MG63 (cell line): ENCODE measurements around the gene SFT2D1. TPM values are rescaled to one million over a fixed set of nuclear protein-coding genes. Genes with fewer than 3 reads are reported as not detected.
A peak's percentile ranks its signal among the peaks of the same experiment; 100 is the strongest.

ENCODE experiments used
- DNase-seq: peaks from one replicate; pipeline ENCODE4 v3.0.0-alpha.2; 2020
- H3K27me3 ChIP-seq: fragments of 250-450 bp; sonication (Bioruptor Pico); 2 replicates; pipeline ENCODE4 v1.5.1; 2020; ENCODE audit warnings: mild to moderate bottlenecking, moderate library complexity
- H3K36me3 ChIP-seq: fragments of 250-450 bp; sonication (Bioruptor Pico); 2 replicates; pipeline ENCODE4 v1.5.1; 2020; ENCODE audit warnings: mild to moderate bottlenecking, moderate library complexity
- H3K4me3 ChIP-seq: fragments of 250-450 bp; sonication (Bioruptor Pico); 2 replicates; pipeline ENCODE4 v1.5.1; 2020; ENCODE audit warnings: mild to moderate bottlenecking, moderate library complexity
- H3K9me3 ChIP-seq: fragments of 250-450 bp; sonication (Bioruptor Pico); 2 replicates; pipeline ENCODE4 v1.5.1; 2020; ENCODE audit warnings: mild to moderate bottlenecking, moderate library complexity
- total RNA-seq: library from RNA; depleted of rRNA; stranded (reverse); fragments of >200 nt; shearing (Covaris generic); gene quantifications from 2 replicates; pipeline ENCODE4 v1.2.3, GENCODE V29; 2014; ENCODE audit warnings: low replicate concordance; rRNA removed

The SFT2D1 gene
- total RNA-seq, 1 experiment from 2014 or later = 28.8 TPM

DNA sequence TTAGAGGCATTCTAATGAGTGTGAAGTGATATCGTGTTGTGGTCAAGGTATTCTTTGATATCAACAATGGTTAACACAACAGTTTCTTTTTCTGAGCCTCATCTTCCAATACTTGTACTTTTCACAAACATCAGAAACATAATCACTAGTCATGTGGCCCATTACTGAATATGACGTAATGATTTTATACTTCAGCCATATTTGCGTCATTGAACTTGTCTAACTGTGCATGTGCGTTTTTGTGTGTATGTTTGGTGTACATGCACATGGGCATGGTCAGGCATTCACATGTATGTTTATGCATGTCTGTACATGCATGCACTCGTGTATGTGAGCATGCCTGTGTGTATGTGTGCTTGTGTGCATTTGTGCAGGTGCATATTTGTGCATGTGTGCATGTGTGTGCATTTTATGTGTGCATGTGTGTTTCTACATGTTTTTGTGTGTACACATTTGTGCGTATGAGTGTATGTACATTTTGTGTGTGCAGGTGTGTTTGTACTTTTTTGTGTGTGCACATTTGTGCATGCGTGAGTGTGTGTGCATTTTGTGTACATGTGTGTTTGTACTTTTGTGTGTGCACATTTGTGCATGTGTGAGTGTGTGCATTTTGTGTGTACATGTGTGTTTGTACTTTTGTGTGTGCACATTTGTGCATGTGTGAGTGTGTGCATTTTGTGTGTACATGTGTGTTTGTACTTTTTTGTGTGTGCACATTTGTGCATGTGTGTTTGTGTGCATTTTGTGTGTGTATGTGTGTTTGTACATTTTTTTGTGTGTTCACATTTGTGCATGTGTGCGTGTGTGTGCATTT, 63.6 kb downstream of the SFT2D1 start:
- Histone ChIP-seq H3K27me3 (no peaks in the 10 kb centered on the region), H3K4me3 (no peak overlapping the region)
- no peak for DNase-seq

DNA sequence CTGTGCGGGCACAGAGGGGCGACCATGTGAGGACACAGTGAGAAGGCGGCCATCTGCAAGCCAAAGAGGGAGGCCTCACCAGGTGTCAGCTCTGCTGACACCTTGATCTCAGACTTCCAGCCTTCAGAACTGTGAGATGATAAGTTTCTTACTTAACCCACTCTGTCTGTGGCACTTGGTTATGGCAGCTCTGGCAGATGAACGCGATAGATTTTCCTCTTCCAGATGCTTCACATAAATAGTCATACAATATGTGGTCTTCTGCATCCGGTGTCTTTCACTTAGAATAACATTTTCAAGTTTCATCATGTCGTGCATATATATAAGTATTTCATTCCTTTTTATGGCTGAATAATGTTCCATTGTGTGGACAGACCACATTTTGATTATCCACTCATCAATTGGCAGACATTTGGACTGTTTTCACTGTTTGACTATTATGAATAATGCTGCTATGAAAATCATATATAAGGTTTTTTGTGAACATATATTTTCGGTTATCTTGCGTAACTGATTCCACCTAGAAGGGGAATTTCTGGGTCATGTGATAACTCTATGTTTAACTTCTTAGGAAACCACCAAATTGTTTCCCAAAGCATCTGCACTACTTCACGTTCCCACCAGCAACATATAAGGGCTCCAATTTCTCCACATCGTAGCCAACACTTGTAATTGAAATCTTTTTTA, 64.3 kb downstream of the SFT2D1 start:
- no peak overlapping the region for H3K4me3 ChIP-seq
- H3K36me3 ChIP-seq = no peaks in the 10 kb centered on the region
- H3K9me3 ChIP-seq = no peaks in the 10 kb centered on the region
- DNase-seq = no peak
- no peaks in the 10 kb centered on the region for H3K27me3 ChIP-seq

More for the DNA sequence above, 63.6 kb downstream of the SFT2D1 start:
- Histone ChIP-seq H3K36me3 (no peaks in the 10 kb centered on the region), H3K9me3 (no peaks in the 10 kb centered on the region)

DNA sequence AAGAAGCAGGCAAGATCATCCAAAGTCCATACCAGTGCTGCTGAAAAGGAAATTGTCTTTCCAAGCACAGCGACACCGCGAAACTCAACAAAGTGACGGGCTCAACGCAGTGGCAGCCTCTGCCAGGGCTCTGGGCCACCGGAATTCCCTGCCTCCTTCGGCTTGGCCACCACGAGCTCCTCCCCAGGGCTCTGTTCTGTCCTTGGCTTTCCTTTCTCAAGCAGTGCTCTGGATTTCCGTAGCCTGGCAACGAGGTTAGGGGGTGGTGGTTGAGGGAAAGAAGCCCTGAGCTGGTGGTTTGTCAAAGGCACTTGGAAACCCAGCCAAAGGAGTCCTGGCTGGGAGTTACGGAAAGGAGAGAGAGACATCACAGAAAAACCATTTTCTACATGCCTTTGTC, 65.3 kb downstream of the SFT2D1 start:
- H3K27me3 ChIP-seq = no peaks in the 10 kb centered on the region
- H3K36me3 ChIP-seq = no peaks in the 10 kb centered on the region
- peak; percentile 15 for DNase-seq
- no peaks in the 10 kb centered on the region for H3K9me3 ChIP-seq
- no peak overlapping the region for H3K4me3 ChIP-seq

DNA sequence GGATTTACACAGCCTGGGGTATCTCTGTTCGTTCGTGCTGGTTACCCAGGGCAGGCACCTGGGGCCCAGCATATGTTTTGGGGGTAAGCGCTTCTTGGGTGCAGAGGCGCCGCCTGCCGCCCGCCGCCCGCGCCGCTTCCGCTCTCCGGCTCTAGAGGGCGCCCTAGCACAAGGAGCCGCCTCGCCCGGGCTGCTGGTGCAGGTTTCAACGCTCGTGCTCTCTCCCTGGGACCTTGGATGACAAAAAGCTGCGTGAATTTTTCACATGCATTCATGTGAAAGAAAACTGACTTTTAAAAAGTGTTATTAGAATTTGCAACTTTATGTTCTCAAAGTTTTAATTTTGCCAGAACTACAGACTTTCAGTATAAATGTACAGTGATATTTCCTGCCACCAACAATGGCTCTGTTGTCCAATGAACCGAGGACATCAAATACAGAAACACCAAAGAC, 66.6 kb downstream of the SFT2D1 start:
- Histone ChIP-seq H3K4me3 (no peak overlapping the region), H3K27me3 (no peaks in the 10 kb centered on the region), H3K9me3 (no peaks in the 10 kb centered on the region), H3K36me3 (no peaks in the 10 kb centered on the region)
- peak; percentile 42 for DNase-seq

DNA sequence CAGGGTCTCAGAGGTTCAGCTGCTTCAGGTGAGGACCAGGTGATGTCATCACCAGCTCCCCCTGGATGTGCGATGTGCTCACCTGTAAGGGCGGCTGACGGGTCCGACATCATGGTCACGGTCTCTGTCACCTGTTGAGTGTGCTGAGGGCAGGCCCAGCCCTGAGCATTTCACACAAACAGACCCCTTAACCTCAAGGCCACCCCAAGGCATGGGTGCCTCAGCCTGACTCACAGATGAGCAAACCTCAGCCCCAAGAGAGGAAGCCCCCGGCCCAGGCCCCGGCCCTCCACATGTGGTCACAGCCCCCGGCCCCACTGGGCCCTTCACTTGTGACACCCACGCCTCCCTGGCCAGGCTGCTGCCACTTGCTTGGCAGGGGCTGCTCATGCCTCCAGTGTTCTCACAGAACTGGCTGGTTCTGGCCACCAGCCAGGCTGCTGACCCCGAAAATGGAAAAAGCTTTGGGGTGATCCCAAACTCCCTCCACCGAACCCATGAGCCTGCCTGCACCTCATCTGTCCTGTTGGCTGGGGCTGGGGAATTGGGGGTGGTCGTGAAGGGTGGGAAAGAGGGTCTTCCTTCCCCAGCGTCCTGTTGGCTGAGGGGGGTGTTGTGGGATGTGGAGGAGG, 67.5 kb downstream of the SFT2D1 start:
- Histone ChIP-seq H3K27me3 (no peaks in the 10 kb centered on the region), H3K9me3 (no peaks in the 10 kb centered on the region), H3K4me3 (no peak overlapping the region), H3K36me3 (no peaks in the 10 kb centered on the region)
- DNase-seq = no peak

DNA sequence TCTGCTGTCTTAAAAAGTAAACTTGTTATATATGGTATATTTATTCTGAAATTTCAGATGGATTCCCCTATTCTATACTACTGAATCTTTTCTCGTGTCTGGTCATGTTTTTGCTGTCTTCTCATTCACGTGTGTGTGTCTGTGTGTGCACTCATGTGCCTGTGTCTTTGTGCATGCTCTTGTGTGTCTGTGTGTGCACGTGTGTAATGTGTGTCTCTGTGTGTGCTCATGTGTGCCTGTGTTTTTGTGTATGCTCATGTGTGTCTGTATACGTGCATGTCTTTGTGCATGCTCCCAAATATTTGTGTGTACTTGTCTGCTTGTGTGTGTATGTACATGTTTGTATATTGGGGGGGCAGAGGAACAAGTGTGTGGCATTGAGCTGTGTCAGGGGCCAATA, 68.2 kb downstream of the SFT2D1 start:
- H3K9me3 ChIP-seq = no peaks in the 10 kb centered on the region
- no peak overlapping the region for H3K4me3 ChIP-seq
- DNase-seq = no peak
- no peaks in the 10 kb centered on the region for H3K27me3 ChIP-seq
- H3K36me3 ChIP-seq = no peaks in the 10 kb centered on the region

DNA sequence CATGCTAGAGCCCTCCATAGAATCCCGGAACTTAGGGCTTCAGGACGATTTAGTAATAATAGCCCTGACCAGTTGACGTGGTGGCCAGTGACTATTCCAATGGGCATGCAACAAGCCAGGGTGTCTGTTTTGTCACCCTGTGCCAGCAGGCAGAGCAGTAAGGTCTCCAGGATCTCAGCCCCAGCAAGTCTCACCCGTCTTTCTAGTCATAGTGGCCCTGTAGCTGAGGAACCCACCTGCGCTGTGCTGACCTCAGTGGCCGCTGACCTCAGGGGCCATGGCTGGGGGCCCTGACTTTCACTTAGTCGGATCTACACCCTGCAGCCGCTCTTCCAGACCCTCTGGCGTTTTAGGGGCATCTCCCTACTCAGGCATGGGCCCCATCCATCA, 71.0 kb downstream of the SFT2D1 start:
- Histone ChIP-seq H3K36me3 (no peaks in the 10 kb centered on the region), H3K9me3 (no peaks in the 10 kb centered on the region), H3K4me3 (no peak overlapping the region), H3K27me3 (no peaks in the 10 kb centered on the region)
- no peak for DNase-seq

DNA sequence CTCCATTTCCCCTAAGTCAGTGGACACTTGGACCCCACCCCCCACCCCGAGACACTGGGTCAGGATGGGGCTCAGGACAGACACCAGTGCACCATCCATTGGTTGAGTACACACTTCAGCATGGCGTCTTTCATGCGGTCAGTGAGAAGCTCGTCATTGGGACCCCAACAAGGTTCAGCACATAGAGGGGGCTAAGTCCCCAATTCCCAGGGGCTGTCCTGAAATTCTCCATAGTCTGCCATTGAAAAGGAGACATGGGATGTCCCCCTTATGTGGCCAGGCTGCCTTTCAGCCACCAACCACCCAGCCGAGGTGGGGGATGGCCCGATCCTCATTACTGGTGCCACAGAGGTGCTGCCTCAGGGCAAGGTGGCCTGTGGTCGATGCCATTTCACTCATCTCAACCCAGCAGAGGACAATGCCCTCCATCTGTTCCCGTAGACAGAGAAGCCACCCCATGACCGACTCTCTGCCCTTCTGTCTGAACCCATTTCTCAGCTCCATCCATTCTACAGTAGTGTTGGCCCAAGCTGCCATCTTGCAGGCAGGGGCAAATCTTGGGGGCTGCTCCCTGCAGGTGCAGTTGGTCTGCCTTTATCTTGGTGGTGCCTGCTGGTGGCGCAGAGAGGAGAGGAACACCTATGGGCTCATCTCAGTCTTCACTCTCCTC, 71.5 kb downstream of the SFT2D1 start:
- H3K36me3 ChIP-seq = no peaks in the 10 kb centered on the region
- H3K9me3 ChIP-seq = no peaks in the 10 kb centered on the region
- DNase-seq = no peak
- H3K27me3 ChIP-seq = no peaks in the 10 kb centered on the region
- no peak overlapping the region for H3K4me3 ChIP-seq

Other genes starting within 250 kb of the SFT2D1 start
- gene TBXT, start 174.7 kb downstream of the SFT2D1 start, total RNA-seq = not detected in 2 replicates
- 0.05 and 1.3 TPM in 2 replicates for gene PRR18, start 34.2 kb downstream of the SFT2D1 start, total RNA-seq
- gene MPC1, start 40.4 kb upstream of the SFT2D1 start, total RNA-seq = 44.4 and 58.0 TPM in 2 replicates
- gene RAMACL, start 244.1 kb upstream of the SFT2D1 start, total RNA-seq = 0.13 TPM in 1 of 2 replicates, not detected in the other